HG02610 (cell line): ENCODE results near the gene ABCA4.

ENCODE experiments used
- ATAC-seq: cut with Tn5 transposase; IDR thresholded peaks from one replicate; pipeline ENCODE4 v1.9.1; 2021; ENCODE audit warnings: mild to moderate bottlenecking, moderate library complexity; ENCODE audit not compliant: unreplicated experiment

Gene ABCA4

DNA sequence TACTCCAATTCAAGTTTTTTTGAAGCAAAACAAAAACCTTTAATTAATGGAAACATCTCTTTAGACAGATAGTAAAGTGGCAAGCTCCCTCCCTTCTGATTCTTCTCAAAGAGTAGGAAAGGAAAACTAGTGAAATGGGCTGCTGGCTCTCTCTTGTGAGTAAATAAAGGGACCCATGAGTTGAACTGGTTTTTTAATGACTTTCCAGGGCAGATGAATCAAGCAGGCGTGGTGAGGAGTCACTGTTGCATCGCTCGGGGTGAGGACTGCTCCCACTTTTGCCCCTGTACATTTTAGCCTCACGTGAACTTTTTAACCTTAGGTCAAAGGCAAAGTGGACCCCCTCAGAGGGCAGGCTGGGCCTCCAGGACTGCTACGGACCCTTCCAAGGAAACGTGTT lies 64.8 kb downstream of the ABCA4 start:
- ATAC-seq = no peak

- no peak for ATAC-seq
Observed at GRCh38 chr1:94055459-94056122, 65.4 kb downstream of the ABCA4 start.

- ATAC-seq = no peak
Observed at GRCh38 chr1:94050675-94051074, 70.3 kb downstream of the ABCA4 start.

GRCh38 chr1:94050254-94050653 lies 70.7 kb downstream of the ABCA4 start:
- no peak for ATAC-seq

DNA sequence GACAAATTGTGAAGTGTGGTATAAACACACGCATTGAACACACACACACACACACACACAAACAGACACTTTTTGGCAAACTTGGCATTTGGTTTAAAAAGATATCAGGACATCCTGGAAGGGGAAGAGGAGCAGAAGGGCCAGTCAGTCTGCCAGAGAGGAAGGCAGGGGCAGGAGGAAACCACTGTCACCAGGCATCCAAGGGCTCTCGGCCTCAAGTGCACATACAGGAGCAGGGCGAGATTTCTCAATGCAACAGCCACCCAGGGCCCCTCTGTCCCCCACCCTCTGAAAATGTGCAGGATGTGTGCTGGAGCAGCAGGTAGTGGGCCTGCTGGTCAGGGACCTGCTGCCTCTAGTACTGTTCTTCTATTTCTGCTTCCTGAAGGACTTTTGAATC lies 71.2 kb downstream of the ABCA4 start:
- no peak for ATAC-seq

DNA sequence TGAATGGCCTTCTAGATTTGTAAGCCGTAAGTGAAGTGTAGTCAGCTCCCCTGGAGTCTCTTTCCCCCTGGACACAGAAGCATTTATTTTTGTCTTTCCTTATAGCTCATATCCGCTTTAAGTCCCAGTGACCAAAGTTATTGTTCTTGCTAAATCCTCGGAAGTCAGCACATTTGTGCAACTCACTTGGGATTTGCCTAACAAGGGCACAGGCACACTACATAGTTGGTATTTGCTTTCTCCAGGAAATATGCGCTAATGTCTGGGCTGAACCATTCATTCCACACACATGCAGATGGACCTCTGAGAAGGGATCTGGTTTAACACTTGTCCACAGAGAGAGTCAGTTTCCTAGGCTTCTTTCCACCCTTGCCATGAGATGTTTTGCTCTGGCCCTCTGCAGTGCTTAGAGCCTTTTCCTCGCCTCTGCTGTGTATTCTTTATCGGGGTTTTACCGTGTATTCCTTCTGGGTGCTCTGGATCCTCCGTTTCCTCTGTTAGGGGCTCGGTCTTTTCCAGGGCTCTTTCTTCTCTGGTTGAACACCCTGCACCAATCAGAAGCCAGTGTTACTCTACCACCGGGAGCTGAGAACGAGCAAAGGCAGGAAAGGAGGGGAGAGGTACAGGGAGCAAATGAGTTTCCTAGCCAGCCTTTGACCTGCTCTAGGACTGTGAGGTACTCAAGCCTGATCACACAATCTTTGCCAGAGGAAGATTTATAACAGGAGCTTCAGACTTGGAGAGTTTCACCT lies 72.4 kb downstream of the ABCA4 start:
- ATAC-seq = no peak

GRCh38 chr1:94047949-94048348 lies 73.0 kb downstream of the ABCA4 start:
- no peak for ATAC-seq

DNA sequence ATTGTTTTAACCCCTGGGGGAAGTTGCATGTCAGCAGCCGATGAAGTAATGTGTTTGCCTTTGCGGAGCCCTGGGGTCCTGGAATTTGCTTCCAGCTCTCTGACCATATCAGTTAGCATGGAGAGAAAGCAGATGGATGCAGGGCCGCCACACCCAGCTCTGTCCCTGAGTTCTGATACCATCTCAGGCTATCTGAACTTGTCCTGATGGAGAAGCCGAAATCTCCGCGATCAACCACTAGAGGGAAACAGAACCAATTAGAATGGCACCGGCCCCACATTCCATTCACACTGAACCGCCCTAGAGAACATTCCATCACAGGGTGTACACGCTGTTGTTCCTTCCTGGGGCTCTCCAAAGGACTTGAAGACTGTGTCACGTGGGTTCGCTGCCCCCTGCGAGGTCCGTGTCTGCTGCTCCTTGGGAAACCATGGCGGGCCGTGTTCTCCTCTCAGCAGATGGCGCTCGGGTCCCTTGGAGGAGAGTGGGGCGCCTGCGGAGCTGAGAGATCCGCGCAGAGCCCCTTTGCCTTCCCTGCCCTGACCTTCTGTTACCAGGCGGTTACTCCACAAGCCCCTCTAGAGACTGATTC lies 75.4 kb downstream of the ABCA4 start:
- ATAC-seq = peak; percentile 61

DNA sequence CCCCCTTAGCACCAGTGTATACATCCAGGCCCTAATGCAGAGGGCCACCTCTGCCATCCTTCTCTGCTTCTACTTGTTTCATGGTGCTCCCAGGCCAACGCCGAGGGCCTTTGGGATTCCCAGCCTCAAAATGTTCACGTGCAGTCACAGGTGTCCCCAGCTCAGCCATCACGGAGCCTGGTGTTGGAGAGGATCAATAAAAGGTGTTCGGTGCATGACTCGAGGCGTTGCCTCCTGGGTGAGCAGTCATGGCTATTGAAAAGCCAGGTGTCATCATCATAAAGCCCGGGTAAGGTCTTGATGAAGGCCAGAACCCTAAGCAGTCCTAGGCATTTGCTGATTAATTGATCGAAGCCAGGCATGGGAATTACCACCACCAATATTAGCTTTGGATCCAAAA lies 76.1 kb downstream of the ABCA4 start:
- no peak for ATAC-seq

DNA sequence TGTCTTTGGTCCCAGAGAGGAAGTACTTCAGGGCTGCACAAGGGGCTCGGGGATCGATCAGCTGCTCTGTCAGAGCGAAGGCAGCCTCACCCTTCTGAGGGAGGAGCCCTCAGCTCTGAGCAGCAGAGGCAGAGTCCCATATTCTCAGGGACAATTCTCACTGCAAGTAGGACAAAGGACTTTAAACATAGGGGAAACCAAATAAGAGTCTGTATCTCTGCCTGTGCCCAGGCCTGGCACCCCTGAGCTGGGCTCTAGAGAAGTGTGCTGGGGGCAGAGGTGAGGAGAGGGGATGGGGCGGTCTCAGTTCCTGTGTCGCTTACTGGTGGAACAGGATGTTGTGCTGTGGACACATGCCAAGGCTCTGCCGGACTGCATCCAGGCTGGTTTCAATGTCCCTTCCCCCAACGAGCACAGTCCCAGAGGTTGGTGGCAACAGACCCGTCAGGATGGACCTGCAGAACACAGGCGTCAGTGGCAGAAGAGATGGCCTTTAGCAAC lies 76.6 kb downstream of the ABCA4 start:
- no peak for ATAC-seq

DNA sequence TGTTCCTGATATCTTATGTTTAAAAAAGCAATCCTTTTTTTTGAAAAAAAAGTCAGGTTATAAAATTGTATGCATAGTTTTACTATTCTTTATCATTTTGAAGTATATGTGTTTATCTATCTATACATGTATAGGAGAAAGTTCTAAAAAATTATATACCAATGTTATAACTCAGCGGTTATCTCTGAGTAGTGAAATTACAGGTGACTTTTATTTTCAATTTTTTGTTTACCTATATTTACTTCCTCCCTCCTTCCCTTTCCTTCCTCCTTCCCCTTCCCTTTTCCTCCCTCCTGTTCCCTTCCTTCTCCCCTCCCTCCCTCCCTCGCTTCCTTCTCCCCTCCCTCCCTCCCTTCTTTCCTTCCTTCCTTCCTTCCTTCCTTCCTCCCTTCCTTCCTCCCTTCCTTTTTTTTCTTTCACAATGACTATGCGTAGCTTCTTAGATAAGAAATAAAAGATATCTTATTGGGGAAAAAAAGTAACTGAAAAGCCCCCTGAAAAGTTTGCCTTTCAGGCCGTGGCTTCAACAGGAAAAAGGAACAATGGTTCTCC lies 77.1 kb downstream of the ABCA4 start:
- ATAC-seq = no peak

DNA sequence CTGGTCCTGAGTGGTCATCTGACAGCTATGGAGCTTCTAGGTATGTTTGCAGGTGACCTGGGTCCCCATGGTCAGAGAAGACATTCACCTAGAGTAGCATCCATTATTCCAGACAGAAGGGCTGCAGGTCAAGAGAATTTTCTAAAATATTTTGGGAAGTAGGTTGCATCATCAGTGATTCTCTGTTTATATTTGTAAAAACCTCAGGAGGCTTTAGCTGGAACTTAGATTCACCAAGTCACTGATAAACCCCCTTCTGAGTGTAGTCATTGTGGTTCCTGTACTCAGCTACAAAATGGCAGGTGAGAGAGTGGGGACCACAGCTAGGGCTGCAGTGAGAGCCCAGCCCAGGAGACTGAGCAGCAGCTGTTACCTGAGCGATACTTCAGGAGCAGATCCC lies 78.6 kb downstream of the ABCA4 start:
- no peak for ATAC-seq

GRCh38 chr1:94039871-94040569 lies 80.9 kb downstream of the ABCA4 start:
- ATAC-seq = no peak

DNA sequence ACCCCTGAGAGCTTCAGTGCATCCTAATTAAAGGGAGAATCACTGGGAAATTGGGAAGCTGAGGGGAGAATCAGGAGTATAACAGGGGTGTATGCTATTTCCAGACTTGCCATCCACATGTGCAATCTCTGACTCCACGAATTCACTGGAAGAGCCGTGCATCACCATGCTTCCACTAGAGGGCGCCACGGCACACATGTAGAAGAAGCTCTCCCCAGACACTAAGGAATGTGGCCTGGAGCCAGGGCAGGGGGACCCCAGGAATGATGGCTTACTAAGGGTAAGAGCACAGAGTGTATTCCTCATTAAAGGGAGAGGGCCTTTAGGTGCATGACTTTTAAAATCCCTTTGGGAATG lies 81.5 kb downstream of the ABCA4 start:
- ATAC-seq = no peak

DNA sequence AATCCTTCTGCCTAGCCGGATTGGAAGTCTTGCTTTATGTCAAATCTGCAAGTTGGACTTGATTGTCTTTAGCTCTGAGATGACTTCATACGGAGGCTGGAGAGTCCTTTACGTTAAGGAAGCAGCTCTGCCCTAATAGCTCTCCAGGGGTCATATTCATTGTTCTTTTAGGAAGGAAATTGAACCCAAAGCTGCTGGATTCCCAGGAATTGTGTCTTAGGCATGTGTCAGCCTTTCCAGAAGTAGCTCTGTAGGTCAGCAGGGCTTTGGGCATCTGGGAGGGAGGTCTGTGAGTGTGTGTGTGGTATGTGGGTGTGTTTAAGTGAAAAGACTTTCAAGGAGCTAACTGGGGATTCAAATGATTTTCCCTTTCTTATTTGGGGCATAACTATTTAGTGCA lies 82.4 kb downstream of the ABCA4 start:
- no peak for ATAC-seq

DNA sequence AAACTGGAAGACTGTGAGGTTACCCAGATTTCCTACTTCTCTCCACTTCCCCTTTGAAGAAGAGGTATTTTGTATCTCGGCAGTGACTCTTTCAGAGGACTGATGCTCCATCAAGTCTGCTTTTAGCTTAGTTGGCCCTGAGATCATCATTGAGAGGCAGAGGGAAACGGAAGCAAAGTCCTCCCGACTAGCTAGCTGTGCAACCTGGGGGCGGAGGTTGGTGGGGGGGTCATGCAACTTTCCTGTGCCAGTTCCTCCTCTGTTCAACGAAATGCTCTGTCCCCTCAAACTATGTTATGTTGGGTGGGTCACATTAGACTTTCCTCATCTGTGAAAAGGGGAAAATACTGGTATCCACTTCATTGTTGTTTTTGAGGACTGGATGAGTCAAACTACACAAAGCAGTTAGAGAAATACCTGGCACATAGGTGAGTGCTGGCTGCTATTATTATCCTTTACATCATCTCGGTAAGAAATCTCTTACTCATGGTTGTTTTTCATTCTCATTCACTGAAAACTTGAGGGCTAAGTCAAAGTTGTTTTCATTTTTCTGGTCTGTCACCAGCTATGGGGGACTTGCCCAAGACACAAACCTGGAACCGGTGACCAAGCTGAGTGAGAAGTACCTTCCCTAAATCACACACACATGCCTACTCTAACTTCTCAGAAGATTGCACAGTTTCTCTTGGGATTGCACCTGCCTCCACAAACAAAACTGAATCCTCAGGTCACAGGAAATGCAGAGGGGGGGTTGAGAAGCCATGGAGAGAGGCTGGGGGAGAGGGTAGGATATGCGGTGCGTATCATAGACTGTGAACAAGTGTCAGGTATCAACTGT lies 83.3 kb downstream of the ABCA4 start:
- ATAC-seq = peak; percentile 85

GRCh38 chr1:94036730-94037129 lies 84.2 kb downstream of the ABCA4 start:
- ATAC-seq = no peak

GRCh38 chr1:94033849-94034248 lies 87.1 kb downstream of the ABCA4 start:
- no peak for ATAC-seq

- no peak for ATAC-seq
Observed at GRCh38 chr1:94032637-94033036, 88.3 kb downstream of the ABCA4 start.

GRCh38 chr1:94031591-94031990 lies 89.4 kb downstream of the ABCA4 start:
- no peak for ATAC-seq
